ENCODE data around the gene LPP. TPM values are rescaled to one million over a fixed set of nuclear protein-coding genes. Genes with fewer than 3 reads are reported as not detected.

Gene LPP
- total RNA-seq, 1 experiment from 2014 or later = 264 TPM

DNA sequence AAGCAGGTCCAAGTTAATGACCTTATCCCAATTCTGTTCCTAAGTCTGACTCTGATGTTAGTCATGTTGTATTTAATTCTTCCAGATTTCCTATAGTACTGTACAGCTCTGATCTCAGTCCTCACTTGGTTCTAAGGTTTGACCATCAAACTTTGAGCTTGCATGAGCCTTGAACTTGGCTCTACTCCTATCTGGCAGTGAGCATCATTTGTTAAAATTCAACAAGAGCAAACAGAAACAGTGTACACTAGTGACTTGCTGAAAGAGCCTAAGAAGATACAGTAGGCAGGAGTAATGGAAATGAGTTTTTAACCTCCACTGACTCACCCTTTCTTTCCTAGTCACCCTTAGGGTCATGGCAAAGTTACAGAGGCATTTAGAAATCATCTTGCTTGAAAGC is 566.7 kb downstream of the LPP start:
- Mint-ChIP-seq H3K4me1 (ENCODE audit: low read depth, unreplicated experiment) (no peaks in the 10 kb centered on the region), H3K36me3 (ENCODE audit: insufficient read depth, unreplicated experiment) (no peaks in the 10 kb centered on the region), H3K4me3 (ENCODE audit: low read depth, unreplicated experiment) (no peak overlapping the region), H3K27me3 (ENCODE audit: unreplicated experiment) (no peaks in the 10 kb centered on the region), H3K9me3 (ENCODE audit: low read depth, unreplicated experiment) (no peaks in the 10 kb centered on the region), H3K27ac (ENCODE audit: unreplicated experiment) (no peak overlapping the region)
- DNase-seq = no peak
- no peak for TF ChIP-seq CTCF (IDR thresholded peaks at IDR 0.05; ENCODE audit: unreplicated experiment)
- BruUV-seq (replicated peaks) = no TSS peak
- intact Hi-C loops (cut with micrococcal nuclease; ENCODE audit: unreplicated experiment) = no loop called here
- CTCF ChIA-PET = interaction anchor here (0.5 kb wide), 1 partner anchor 233 kb away, joined by 11 read pairs; no protein-coding TSS in a partner anchor

GRCh38 chr3:188721312-188721711 is 567.4 kb downstream of the LPP start:
- Mint-ChIP-seq H3K36me3 (ENCODE audit: insufficient read depth, unreplicated experiment) (no peaks in the 10 kb centered on the region), H3K4me3 (ENCODE audit: low read depth, unreplicated experiment) (no peak overlapping the region), H3K9me3 (ENCODE audit: low read depth, unreplicated experiment) (no peaks in the 10 kb centered on the region), H3K27ac (ENCODE audit: unreplicated experiment) (no peak overlapping the region), H3K27me3 (ENCODE audit: unreplicated experiment) (no peaks in the 10 kb centered on the region), H3K4me1 (ENCODE audit: low read depth, unreplicated experiment) (no peaks in the 10 kb centered on the region)
- DNase-seq = no peak
- intact Hi-C loops (cut with micrococcal nuclease; ENCODE audit: unreplicated experiment) = no loop called here
- TF ChIP-seq CTCF (IDR thresholded peaks at IDR 0.05; ENCODE audit: unreplicated experiment) = no peak
- no TSS peak for BruUV-seq (replicated peaks)
- CTCF ChIA-PET = interaction anchor here (0.5 kb wide), 1 partner anchor 232 kb away, joined by 11 read pairs; no protein-coding TSS in a partner anchor

GRCh38 chr3:188721990-188722389 is 568.0 kb downstream of the LPP start:
- no peak for TF ChIP-seq CTCF (IDR thresholded peaks at IDR 0.05; ENCODE audit: unreplicated experiment)
- H3K4me1 Mint-ChIP-seq (ENCODE audit: low read depth, unreplicated experiment) = no peaks in the 10 kb centered on the region
- H3K9me3 Mint-ChIP-seq (ENCODE audit: low read depth, unreplicated experiment) = no peaks in the 10 kb centered on the region
- H3K27ac Mint-ChIP-seq (ENCODE audit: unreplicated experiment) = no peak overlapping the region
- H3K4me3 Mint-ChIP-seq (ENCODE audit: low read depth, unreplicated experiment) = no peak overlapping the region
- intact Hi-C loops (cut with micrococcal nuclease; ENCODE audit: unreplicated experiment) = no loop called here
- H3K36me3 Mint-ChIP-seq (ENCODE audit: insufficient read depth, unreplicated experiment) = no peaks in the 10 kb centered on the region
- CTCF ChIA-PET = no interaction called here
- BruUV-seq (replicated peaks) = no TSS peak
- DNase-seq = no peak
- no peaks in the 10 kb centered on the region for H3K27me3 Mint-ChIP-seq (ENCODE audit: unreplicated experiment)

DNA sequence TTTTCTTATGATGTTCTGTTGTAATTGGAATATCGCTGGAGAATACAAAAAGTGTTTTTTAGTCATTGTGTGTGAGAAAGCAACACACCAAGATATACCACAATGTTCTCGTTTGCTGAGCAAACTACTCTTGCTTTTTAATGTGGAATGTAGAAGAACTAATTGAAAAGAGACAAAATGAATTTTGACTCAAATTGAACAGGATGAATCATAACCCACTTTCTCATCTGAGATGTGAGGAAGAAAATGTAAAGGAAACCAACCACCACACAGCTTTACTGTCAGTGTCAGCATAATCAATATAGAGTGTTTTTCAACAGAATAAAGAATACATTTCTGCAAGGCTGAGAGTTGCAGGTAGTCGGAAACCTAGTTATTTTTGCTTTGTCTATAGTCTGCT is 569.0 kb downstream of the LPP start:
- CTCF ChIA-PET = no interaction called here
- Mint-ChIP-seq H3K27ac (ENCODE audit: unreplicated experiment) (no peak overlapping the region), H3K36me3 (ENCODE audit: insufficient read depth, unreplicated experiment) (no peaks in the 10 kb centered on the region), H3K4me1 (ENCODE audit: low read depth, unreplicated experiment) (no peaks in the 10 kb centered on the region), H3K9me3 (ENCODE audit: low read depth, unreplicated experiment) (no peaks in the 10 kb centered on the region), H3K27me3 (ENCODE audit: unreplicated experiment) (no peaks in the 10 kb centered on the region), H3K4me3 (ENCODE audit: low read depth, unreplicated experiment) (no peak overlapping the region)
- no peak for DNase-seq
- no peak for TF ChIP-seq CTCF (IDR thresholded peaks at IDR 0.05; ENCODE audit: unreplicated experiment)
- no TSS peak for BruUV-seq (replicated peaks)
- intact Hi-C loops (cut with micrococcal nuclease; ENCODE audit: unreplicated experiment) = no loop called here
